DND-41 (cell line): ENCODE data around the gene WDR41.
"Not testable (repeated sequence)": the region's sequence is repeated elsewhere in the genome, so short reads cannot be mapped to it uniquely, and the experiment has no call there.

Experiments
- ATAC-seq: fragments of 200-7000 bp; cut with Tn5 transposase; 3 replicates; pipeline ENCODE4 v1.9.1; 2021; ENCODE audit warnings: low read depth; ENCODE audit not compliant: insufficient read depth
- DNase-seq: peaks from one replicate; pipeline ENCODE4 v3.0.0-alpha.2; 2020
- H2AFZ ChIP-seq: 2 replicates; pipeline ENCODE4 v1.6.0; 2012; ENCODE audit warnings: low read depth, low read length
- H3K27ac ChIP-seq: 2 replicates; pipeline ENCODE4 v1.5.1; 2012; ENCODE audit warnings: low read length, inconsistent platforms
- H3K27me3 ChIP-seq: fragments of 200-600 bp; sonication (generic); 2 replicates; pipeline ENCODE4 v1.6.0; 2012; ENCODE audit warnings: low read length, mild to moderate bottlenecking, inconsistent platforms; ENCODE audit not compliant: insufficient read depth, poor library complexity
- H3K36me3 ChIP-seq: 2 replicates; pipeline ENCODE4 v1.5.1; 2012; ENCODE audit warnings: low read length, inconsistent platforms; ENCODE audit not compliant: insufficient read depth
- H3K4me1 ChIP-seq: 2 replicates; pipeline ENCODE4 v1.5.1; 2012; ENCODE audit warnings: mild to moderate bottlenecking, low read length; ENCODE audit not compliant: insufficient read depth
- H3K4me2 ChIP-seq: 2 replicates; pipeline ENCODE4 v1.6.0; 2012; ENCODE audit warnings: mild to moderate bottlenecking, moderate library complexity, low read length, inconsistent platforms; ENCODE audit not compliant: insufficient read depth
- H3K4me3 ChIP-seq, 2 experiments: fragments of 200-600 bp in 1 of 2; shearing (Covaris generic) in 1 of 2; 2 replicates each; pipeline ENCODE4 v1.5.1; 2012 to 2016; ENCODE audit warnings: inconsistent platforms in 2 of 2, low read length in 2 of 2, mild to moderate bottlenecking in 2 of 2, low read depth in 1 of 2, moderate library complexity in 1 of 2
- H3K79me2 ChIP-seq: 2 replicates; pipeline ENCODE4 v1.6.0; 2012; ENCODE audit warnings: low read length, inconsistent platforms; ENCODE audit not compliant: insufficient read depth
- H3K9ac ChIP-seq: 2 replicates; pipeline ENCODE4 v1.6.0; 2012; ENCODE audit warnings: low read depth, mild to moderate bottlenecking, inconsistent platforms, low read length, moderate library complexity
- H3K9me3 ChIP-seq: 2 replicates; pipeline ENCODE4 v1.5.1; 2012; ENCODE audit warnings: low read length, moderate library complexity, mild to moderate bottlenecking, inconsistent platforms; ENCODE audit not compliant: insufficient read depth, severe bottlenecking
- H4K20me1 ChIP-seq: 2 replicates; pipeline ENCODE4 v1.6.0; 2012; ENCODE audit warnings: low read length; ENCODE audit not compliant: insufficient read depth

WDR41 gene

DNA sequence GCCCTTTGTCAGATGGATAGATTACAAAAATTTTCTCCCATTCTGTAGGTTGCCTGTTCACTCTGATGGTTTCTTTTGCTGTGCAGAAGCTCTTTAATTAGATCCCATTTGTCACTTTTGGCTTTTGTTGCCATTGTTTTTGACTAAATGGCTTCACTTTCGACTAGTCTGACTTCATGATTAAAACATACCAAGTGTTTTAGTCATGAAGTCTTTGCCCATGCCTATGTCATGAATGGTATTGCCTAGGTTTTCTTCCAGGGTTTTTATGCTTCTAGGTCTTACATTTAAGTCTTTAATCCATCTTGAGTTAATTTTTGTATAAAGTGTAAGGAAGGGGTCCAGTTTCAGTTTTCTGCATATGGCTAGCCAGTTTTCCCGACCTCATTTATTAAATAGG is 108.8 kb downstream of the WDR41 start:
- not testable (repeated sequence) for H4K20me1 ChIP-seq, H3K9me3 ChIP-seq, H3K79me2 ChIP-seq, H3K4me2 ChIP-seq, DNase-seq, H2AFZ ChIP-seq, H3K9ac ChIP-seq, H3K36me3 ChIP-seq, H3K4me1 ChIP-seq, H3K27me3 ChIP-seq, H3K27ac ChIP-seq, H3K4me3 ChIP-seq, ATAC-seq
